Panc1 (cell line): Measurements from ENCODE around the gene TNPO2. TPM values are rescaled to one million over a fixed set of nuclear protein-coding genes. Genes with fewer than 3 reads are reported as not detected.

Experiments
- ATAC-seq: fragments of 200-7000 bp; cut with Tn5 transposase; 2 replicates; pipeline ENCODE4 v1.9.1; 2020; ENCODE audit warnings: mild to moderate bottlenecking, moderate library complexity
- BruUV-seq: library from RNA; stranded (reverse); fragments of 400-500 nt; replicated peaks from 2 replicates; lab custom pipeline; 2021; lab: Mats Ljungman, UMichigan
- CTCF ChIA-PET: fragments of 300-600 bp; sonication (Branson Sonifier 250); formaldehyde crosslinking; loops from one replicate; lab custom pipeline; 2022; ENCODE audit warnings: antibody characterized with exemption; lab: Charles Lee
- POLR2A ChIA-PET: fragments of 300-600 bp; sonication (Branson Sonifier 250); formaldehyde crosslinking; loops from one replicate; lab custom pipeline; 2022; ENCODE audit warnings: antibody characterized with exemption; lab: Charles Lee
- DNase-seq: peaks from one replicate; pipeline ENCODE4 v3.0.0-alpha.2; 2010; ENCODE audit warnings: low read depth, low spot score
- H3K27ac ChIP-seq: 2 replicates; pipeline ENCODE4 v1.5.1; 2011; ENCODE audit warnings: mild to moderate bottlenecking, low read length, inconsistent platforms
- H3K27me3 ChIP-seq: fragments of 200-500 bp; sonication (Bioruptor generic); 2 replicates; pipeline ENCODE4 v1.6.0; 2014; ENCODE audit warnings: low read length, inconsistent platforms; ENCODE audit not compliant: control insufficient read depth, insufficient read depth
- H3K36me3 ChIP-seq: fragments of 200-500 bp; sonication (Bioruptor generic); 2 replicates; pipeline ENCODE4 v1.5.1; 2014; ENCODE audit warnings: inconsistent platforms, mild to moderate bottlenecking, low read length, moderate library complexity; ENCODE audit not compliant: control insufficient read depth, insufficient read depth
- H3K4me1 ChIP-seq: 2 replicates; pipeline ENCODE4 v1.5.1; 2011; ENCODE audit warnings: inconsistent platforms, mild to moderate bottlenecking, low read length, moderate library complexity; ENCODE audit not compliant: control insufficient read depth, insufficient read depth
- H3K4me3 ChIP-seq, 2 experiments: 2 replicates each; pipeline ENCODE4 v1.5.1; 2011 to 2012; ENCODE audit warnings: low read depth in 2 of 2, low read length in 2 of 2, mild to moderate bottlenecking in 2 of 2, inconsistent platforms in 1 of 2, moderate library complexity in 1 of 2
- H3K9me3 ChIP-seq: fragments of 200-500 bp; sonication (Bioruptor generic); 2 replicates; pipeline ENCODE4 v1.5.1; 2014; ENCODE audit warnings: low read depth, mild to moderate bottlenecking, inconsistent platforms, low read length, moderate library complexity; ENCODE audit not compliant: control insufficient read depth, insufficient read depth
- POLR2AphosphoS5 ChIP-seq: IDR thresholded peaks from 2 replicates; pipeline ENCODE4 v1.6.1; 2012; ENCODE audit warnings: mild to moderate bottlenecking, low read depth, low read length, moderate library complexity
- SIN3A ChIP-seq: IDR thresholded peaks from 2 replicates; pipeline ENCODE4 v1.6.1; 2012; ENCODE audit warnings: low read depth, mild to moderate bottlenecking, low read length, moderate library complexity, borderline replicate concordance; ENCODE audit not compliant: insufficient read depth
- TCF7L2 ChIP-seq: IDR thresholded peaks from 2 replicates; pipeline ENCODE4 v1.6.1; 2011; ENCODE audit warnings: mild to moderate bottlenecking, low read depth, low read length, inconsistent platforms
- in situ Hi-C: cut with HindIII; loops from 2 replicates; pipeline ENCODE4 v1.10.0; 2016; ENCODE audit warnings: low sequenced_read_pairs, low pct_unique_long_range_greater_than_20kb
- intact Hi-C: fragments of 100-400 bp; cut with micrococcal nuclease; formaldehyde crosslinking; loops from one replicate; pipeline ENCODE4 v1.10.0; 2022; ENCODE audit not compliant: unreplicated experiment
- total RNA-seq: library from RNA; stranded (reverse); gene quantifications from one replicate; pipeline ENCODE4 v1.2.1, GENCODE V29; 2021; ENCODE audit not compliant: unreplicated experiment
- TF ChIP-seq, protein P1 (sequence below), 2 experiments: IDR thresholded peaks; 2 replicates each; pipeline ENCODE4 v1.6.1; 2011 to 2012; ENCODE audit warnings: low read depth in 2 of 2, control low read depth in 1 of 2, low read length in 1 of 2, mild to moderate bottlenecking in 1 of 2, moderate library complexity in 1 of 2; ENCODE audit not compliant: insufficient read depth in 1 of 2
- TF ChIP-seq, protein P2 (sequence below): fragments of 450-650 bp; IDR thresholded peaks from 2 replicates; pipeline ENCODE4 v1.5.1; 2017; ENCODE audit warnings: mild to moderate bottlenecking

The TNPO2 gene
- total RNA-seq, 1 experiment from 2014 or later = 83.3 TPM

DNA sequence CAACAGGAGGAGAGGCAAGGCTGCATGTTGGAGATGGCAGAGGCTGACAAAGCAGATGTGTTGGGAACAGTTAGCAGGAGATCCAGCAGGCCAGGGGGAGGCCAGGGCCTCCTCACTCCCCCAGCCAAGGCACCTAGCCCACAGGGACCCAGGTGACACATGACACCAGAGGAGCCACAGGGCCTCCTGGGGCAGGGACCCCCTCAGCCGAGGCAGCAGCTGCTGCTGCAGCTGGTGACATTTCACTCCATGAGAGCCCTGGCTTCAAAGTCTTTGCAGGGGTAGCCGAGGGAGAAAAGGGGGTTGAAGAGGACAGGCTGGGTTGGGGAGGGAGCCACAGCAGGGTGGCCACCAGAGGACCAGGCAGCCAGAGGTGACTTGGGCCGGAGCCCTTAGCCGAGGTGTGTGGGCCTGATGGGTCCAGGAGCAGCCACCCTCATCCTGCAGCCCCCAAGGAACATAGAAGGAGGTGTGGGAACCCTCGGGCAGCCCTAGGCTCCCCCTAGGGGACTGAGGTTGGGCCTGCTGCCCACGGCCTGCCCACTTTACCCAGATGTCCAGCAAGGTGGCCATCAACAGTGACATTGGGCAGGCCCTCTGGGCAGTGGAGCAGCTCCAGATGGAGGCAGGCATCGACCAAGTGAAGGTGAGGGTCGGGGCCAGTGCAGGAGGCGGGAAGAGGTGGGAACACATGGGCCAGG is 36.1 kb downstream of the TNPO2 start, which contains the start of gene GNG14:
GNG14 (plus strand) TSS at position 503 of the 701 bp plus-strand sequence; CDS start at position 554, 51 bp downstream.
- no peaks in the 10 kb centered on the region for H3K27me3 ChIP-seq
- in situ Hi-C loops (no loop called here), intact Hi-C loops (no loop called here)
- H3K4me1 ChIP-seq = no peaks in the 10 kb centered on the region
- POLR2A ChIA-PET = interaction anchor here (0.6 kb wide), 1 partner anchor 508 kb away, joined by 4 read pairs; no protein-coding TSS in a partner anchor
- no peak within 1 kb of the TSS for H3K27ac ChIP-seq
- TF ChIP-seq POLR2AphosphoS5 (no peak), TCF7L2 (no peak), SIN3A (no peak)
- TF ChIP-seq, protein P1, sequence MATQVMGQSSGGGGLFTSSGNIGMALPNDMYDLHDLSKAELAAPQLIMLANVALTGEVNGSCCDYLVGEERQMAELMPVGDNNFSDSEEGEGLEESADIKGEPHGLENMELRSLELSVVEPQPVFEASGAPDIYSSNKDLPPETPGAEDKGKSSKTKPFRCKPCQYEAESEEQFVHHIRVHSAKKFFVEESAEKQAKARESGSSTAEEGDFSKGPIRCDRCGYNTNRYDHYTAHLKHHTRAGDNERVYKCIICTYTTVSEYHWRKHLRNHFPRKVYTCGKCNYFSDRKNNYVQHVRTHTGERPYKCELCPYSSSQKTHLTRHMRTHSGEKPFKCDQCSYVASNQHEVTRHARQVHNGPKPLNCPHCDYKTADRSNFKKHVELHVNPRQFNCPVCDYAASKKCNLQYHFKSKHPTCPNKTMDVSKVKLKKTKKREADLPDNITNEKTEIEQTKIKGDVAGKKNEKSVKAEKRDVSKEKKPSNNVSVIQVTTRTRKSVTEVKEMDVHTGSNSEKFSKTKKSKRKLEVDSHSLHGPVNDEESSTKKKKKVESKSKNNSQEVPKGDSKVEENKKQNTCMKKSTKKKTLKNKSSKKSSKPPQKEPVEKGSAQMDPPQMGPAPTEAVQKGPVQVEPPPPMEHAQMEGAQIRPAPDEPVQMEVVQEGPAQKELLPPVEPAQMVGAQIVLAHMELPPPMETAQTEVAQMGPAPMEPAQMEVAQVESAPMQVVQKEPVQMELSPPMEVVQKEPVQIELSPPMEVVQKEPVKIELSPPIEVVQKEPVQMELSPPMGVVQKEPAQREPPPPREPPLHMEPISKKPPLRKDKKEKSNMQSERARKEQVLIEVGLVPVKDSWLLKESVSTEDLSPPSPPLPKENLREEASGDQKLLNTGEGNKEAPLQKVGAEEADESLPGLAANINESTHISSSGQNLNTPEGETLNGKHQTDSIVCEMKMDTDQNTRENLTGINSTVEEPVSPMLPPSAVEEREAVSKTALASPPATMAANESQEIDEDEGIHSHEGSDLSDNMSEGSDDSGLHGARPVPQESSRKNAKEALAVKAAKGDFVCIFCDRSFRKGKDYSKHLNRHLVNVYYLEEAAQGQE (IDR thresholded peaks at IDR 0.05; ENCODE audit: insufficient read depth in 1 of 2, low read depth in 2 of 2, low read length in 1 of 2) = no peak
- TF ChIP-seq, protein P2, sequence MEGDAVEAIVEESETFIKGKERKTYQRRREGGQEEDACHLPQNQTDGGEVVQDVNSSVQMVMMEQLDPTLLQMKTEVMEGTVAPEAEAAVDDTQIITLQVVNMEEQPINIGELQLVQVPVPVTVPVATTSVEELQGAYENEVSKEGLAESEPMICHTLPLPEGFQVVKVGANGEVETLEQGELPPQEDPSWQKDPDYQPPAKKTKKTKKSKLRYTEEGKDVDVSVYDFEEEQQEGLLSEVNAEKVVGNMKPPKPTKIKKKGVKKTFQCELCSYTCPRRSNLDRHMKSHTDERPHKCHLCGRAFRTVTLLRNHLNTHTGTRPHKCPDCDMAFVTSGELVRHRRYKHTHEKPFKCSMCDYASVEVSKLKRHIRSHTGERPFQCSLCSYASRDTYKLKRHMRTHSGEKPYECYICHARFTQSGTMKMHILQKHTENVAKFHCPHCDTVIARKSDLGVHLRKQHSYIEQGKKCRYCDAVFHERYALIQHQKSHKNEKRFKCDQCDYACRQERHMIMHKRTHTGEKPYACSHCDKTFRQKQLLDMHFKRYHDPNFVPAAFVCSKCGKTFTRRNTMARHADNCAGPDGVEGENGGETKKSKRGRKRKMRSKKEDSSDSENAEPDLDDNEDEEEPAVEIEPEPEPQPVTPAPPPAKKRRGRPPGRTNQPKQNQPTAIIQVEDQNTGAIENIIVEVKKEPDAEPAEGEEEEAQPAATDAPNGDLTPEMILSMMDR = no peak
- CTCF ChIA-PET = no interaction called here
- H3K36me3 ChIP-seq = no peaks in the 10 kb centered on the region
- no TSS peak for BruUV-seq
- no peaks in the 10 kb centered on the region for H3K9me3 ChIP-seq
- no peak for DNase-seq
- ATAC-seq = no peak
- no peak within 1 kb of the TSS for H3K4me3 ChIP-seq

DNA sequence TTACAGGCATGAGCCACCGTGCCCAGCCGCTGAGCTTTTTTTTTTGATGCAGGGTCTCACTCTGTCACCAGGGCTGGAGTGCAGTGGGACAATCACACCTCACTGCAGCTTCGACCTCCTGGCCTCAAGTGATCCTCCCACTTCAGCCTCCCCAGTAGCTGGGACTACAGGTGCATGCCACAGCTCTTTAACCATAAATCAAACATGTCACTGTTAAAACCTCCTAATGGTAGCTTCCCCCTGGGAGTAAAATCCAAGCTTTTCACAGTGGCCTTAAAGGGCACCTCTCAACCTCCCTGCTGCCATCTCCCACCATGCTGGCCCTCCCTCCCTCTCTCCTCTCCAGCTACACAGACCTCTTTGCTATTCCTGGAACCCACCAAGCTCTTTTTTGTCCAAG is 37.9 kb downstream of the TNPO2 start:
- TF ChIP-seq, protein P1 (IDR thresholded peaks at IDR 0.05; ENCODE audit: insufficient read depth in 1 of 2, low read depth in 2 of 2, low read length in 1 of 2) = no peak
- TF ChIP-seq SIN3A (no peak), TCF7L2 (no peak)
- ChIA-PET POLR2A (no interaction called here), CTCF (no interaction called here)
- in situ Hi-C loops = no loop called here
- no peak for ATAC-seq
- Histone ChIP-seq H3K27ac (no peak overlapping the region), H3K4me3 (no peak overlapping the region), H3K27me3 (no peaks in the 10 kb centered on the region), H3K36me3 (no peaks in the 10 kb centered on the region), H3K9me3 (no peaks in the 10 kb centered on the region), H3K4me1 (no peaks in the 10 kb centered on the region)
- no peak for DNase-seq
- intact Hi-C loops = no loop called here
- BruUV-seq = no TSS peak
